HG02870 (cell line): ENCODE results near the gene RNF182.

Source experiments
- ATAC-seq: cut with Tn5 transposase; IDR thresholded peaks from one replicate; pipeline ENCODE4 v1.9.1; 2021; ENCODE audit warnings: mild to moderate bottlenecking, moderate library complexity; ENCODE audit not compliant: unreplicated experiment

RNF182 gene

GRCh38 chr6:14026831-14027539, 102.2 kb downstream of the RNF182 start:
- ATAC-seq, result no peak

DNA sequence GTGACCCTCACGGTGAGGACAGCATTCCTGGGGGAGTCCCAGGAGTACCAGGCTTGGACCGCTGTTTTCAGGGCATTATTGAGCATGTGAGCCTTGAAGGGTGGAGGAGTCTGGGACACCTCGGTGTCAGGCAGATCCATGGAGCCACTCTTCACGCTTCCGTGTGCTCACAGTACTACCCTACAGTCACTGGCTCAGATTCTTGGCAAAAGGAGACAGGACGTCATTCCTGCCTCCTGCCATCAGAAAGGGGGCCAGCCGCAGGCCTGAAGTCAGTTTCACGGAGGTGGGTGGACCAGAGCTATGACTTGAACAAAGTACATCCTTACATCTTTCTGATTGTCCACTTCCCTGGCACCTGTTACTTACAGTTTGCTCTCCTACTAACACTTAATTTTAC, 103.9 kb downstream of the RNF182 start:
- no peak for ATAC-seq

DNA sequence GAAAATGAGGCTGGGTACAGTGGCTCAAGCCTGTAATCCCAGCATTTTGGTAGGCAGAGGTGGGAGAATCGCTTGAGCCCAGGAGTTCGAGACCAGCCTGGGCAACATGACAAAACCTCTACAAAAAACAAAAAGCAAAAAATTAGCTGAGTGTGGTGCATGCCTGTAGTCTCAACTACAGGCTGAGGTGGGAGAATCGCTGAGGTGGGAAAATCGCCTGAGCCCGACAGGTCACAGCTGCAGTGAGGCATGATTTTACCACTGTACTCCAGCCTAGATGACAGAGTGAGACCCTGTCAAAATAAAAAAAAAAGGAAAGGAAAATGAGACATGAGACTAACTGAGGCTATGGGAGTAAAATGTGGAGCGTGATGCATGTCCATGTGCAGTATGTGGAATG, 104.9 kb downstream of the RNF182 start:
- no peak for ATAC-seq
